Nephron progenitor cell (in vitro differentiated cells): ENCODE measurements around the gene TMEM132A.
A peak's percentile ranks its signal among the peaks of the same experiment; 100 is the strongest.

Source experiments
- DNase-seq: peaks from one replicate; pipeline ENCODE4 v3.0.0; 2021
- H3K27ac Mint-ChIP-seq: 2 replicates; pipeline ENCODE4 v1.8.0; 2021; ENCODE audit warnings: mild to moderate bottlenecking, moderate library complexity, mixed read lengths
- H3K27me3 Mint-ChIP-seq: 2 replicates; pipeline ENCODE4 v1.8.0; 2021; ENCODE audit warnings: mild to moderate bottlenecking, low read depth, mixed read lengths; ENCODE audit not compliant: poor library complexity
- H3K36me3 Mint-ChIP-seq: 2 replicates; pipeline ENCODE4 v1.8.0; 2021; ENCODE audit warnings: low read depth, mixed read lengths
- H3K4me1 Mint-ChIP-seq: 2 replicates; pipeline ENCODE4 v1.8.0; 2021; ENCODE audit warnings: mixed read lengths
- H3K4me3 Mint-ChIP-seq: 2 replicates; pipeline ENCODE4 v1.8.0; 2021; ENCODE audit warnings: mild to moderate bottlenecking, moderate library complexity, mixed read lengths
- H3K9me3 Mint-ChIP-seq: 2 replicates; pipeline ENCODE4 v1.8.0; 2021; ENCODE audit warnings: mild to moderate bottlenecking, moderate library complexity, mixed read lengths
- CTCF ChIP-seq: fragments of 200-600 bp; sonication (generic); IDR thresholded peaks from 2 replicates; pipeline ENCODE4 v1.5.0; 2021; ENCODE audit warnings: antibody characterized with exemption

TMEM132A gene

GRCh38 chr11:60922906-60923305 is 1.4 kb upstream of the TMEM132A start:
- TF ChIP-seq CTCF: no peak
- H3K27ac Mint-ChIP-seq: no peak overlapping the region
- H3K4me1 Mint-ChIP-seq: peaks cover 66% of the 10 kb centered on the region
- peaks cover 8% of the 10 kb centered on the region for H3K27me3 Mint-ChIP-seq
- no peak overlapping the region for H3K4me3 Mint-ChIP-seq
- peaks cover 50% of the 10 kb centered on the region for H3K36me3 Mint-ChIP-seq
- H3K9me3 Mint-ChIP-seq: no peaks in the 10 kb centered on the region
- no peak for DNase-seq

- DNase-seq: no peak
- no peak for TF ChIP-seq CTCF
- Mint-ChIP-seq H3K9me3 (no peaks in the 10 kb centered on the region), H3K27ac (no peak overlapping the region), H3K4me1 (peaks cover 68% of the 10 kb centered on the region), H3K27me3 (peaks cover 8% of the 10 kb centered on the region), H3K4me3 (peak overlapping the region; percentile 58), H3K36me3 (peaks cover 54% of the 10 kb centered on the region)
These were observed 934 bp upstream of the TMEM132A start for GRCh38 chr11:60923326-60923725.

- Mint-ChIP-seq H3K27me3 (peaks cover 8% of the 10 kb centered on the region), H3K9me3 (no peaks in the 10 kb centered on the region), H3K4me1 (peaks cover 68% of the 10 kb centered on the region), H3K4me3 (peak overlapping the region; percentile 75), H3K36me3 (peaks cover 55% of the 10 kb centered on the region), H3K27ac (no peak overlapping the region)
- no peak for TF ChIP-seq CTCF
- no peak for DNase-seq
These were observed 505 bp upstream of the TMEM132A start for GRCh38 chr11:60923800-60924109.

- Mint-ChIP-seq H3K27ac (peak overlapping the region; percentile 73), H3K9me3 (no peaks in the 10 kb centered on the region), H3K36me3 (peaks cover 58% of the 10 kb centered on the region), H3K4me1 (peaks cover 68% of the 10 kb centered on the region), H3K27me3 (peaks cover 8% of the 10 kb centered on the region), H3K4me3 (peak overlapping the region; percentile 97)
- DNase-seq: peak; percentile 36
- no peak for TF ChIP-seq CTCF
These were observed 920 bp downstream of the TMEM132A start for GRCh38 chr11:60924906-60925853.

- no peak for TF ChIP-seq CTCF
- H3K27ac Mint-ChIP-seq: no peak overlapping the region
These were observed 1.6 kb downstream of the TMEM132A start for GRCh38 chr11:60925868-60926267.

GRCh38 chr11:60926500-60926899 is 2.2 kb downstream of the TMEM132A start:
- Mint-ChIP-seq H3K27me3 (peaks cover 6% of the 10 kb centered on the region), H3K9me3 (no peaks in the 10 kb centered on the region), H3K4me1 (peaks cover 54% of the 10 kb centered on the region), H3K36me3 (peaks cover 55% of the 10 kb centered on the region), H3K27ac (peak overlapping the region; percentile 57), H3K4me3 (peak overlapping the region; percentile 97)
- TF ChIP-seq CTCF: no peak
- DNase-seq: no peak

More at GRCh38 chr11:60925868-60926267, 1.6 kb downstream of the TMEM132A start:
- Mint-ChIP-seq H3K27me3 (peaks cover 8% of the 10 kb centered on the region), H3K9me3 (no peaks in the 10 kb centered on the region), H3K4me1 (peaks cover 61% of the 10 kb centered on the region), H3K36me3 (peaks cover 56% of the 10 kb centered on the region), H3K4me3 (peak overlapping the region; percentile 97)
- DNase-seq: no peak
